ENCODE results near the gene VPS8.

VPS8 gene

DNA sequence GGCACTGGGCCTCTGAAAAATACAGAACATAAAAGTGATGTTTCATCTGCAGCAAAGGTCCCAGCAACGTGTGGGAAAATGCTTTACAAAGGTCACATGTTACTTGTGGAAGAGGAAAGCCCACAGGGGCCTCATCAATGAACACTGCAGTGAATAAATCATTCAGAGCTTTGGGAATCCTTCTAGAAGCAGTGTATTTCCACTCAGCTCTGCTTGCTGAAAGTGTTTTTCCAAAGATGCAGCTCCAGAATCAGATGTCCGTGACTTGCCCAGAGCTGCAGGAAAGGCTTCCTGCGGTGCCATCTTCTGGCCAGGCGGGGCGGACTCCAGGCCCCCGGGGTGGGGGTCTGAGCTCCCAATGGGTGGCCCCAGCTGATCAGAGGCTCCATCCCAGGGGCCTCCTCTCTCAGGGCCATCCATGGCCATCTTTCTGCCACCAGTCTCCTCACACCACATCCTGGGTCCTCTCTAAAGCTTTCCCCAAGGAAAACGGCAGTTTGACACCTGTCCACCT, 259.4 kb downstream of the VPS8 start:
- H3K4me1 ChIP-seq (ENCODE audit: control insufficient read depth, insufficient read depth, low read length) = peaks cover 18% of the 10 kb centered on the region; the same call in 1 of the 2 replicates

GRCh38 chr3:185075547-185075946, 263.6 kb downstream of the VPS8 start:
- Histone ChIP-seq H3K9me3 (ENCODE audit: control insufficient read depth, insufficient read depth, low read depth, low read length) (no peaks in the 10 kb centered on the region), H3K4me3 (ENCODE audit: low read depth, low read length) (no peak overlapping the region), H3K9ac (ENCODE audit: low read length) (no peak overlapping the region), H3K27ac (ENCODE audit: low read depth, low read length) (no peak overlapping the region), H3K36me3 (ENCODE audit: control insufficient read depth, insufficient read depth, low read length) (no peaks in the 10 kb centered on the region), H3K4me1 (ENCODE audit: control insufficient read depth, insufficient read depth, low read length) (peaks cover 7% of the 10 kb centered on the region; the same call in 1 of the 2 replicates), H3K27me3 (ENCODE audit: control insufficient read depth, insufficient read depth, low read length) (no peaks in the 10 kb centered on the region)

More for the DNA sequence above, 259.4 kb downstream of the VPS8 start:
- Histone ChIP-seq H3K9ac (ENCODE audit: low read length) (no peak overlapping the region), H3K9me3 (ENCODE audit: control insufficient read depth, insufficient read depth, low read depth, low read length) (no peaks in the 10 kb centered on the region), H3K36me3 (ENCODE audit: control insufficient read depth, insufficient read depth, low read length) (no peaks in the 10 kb centered on the region), H3K27ac (ENCODE audit: low read depth, low read length) (no peak overlapping the region), H3K27me3 (ENCODE audit: control insufficient read depth, insufficient read depth, low read length) (no peaks in the 10 kb centered on the region), H3K4me3 (ENCODE audit: low read depth, low read length) (no peak overlapping the region)

DNA sequence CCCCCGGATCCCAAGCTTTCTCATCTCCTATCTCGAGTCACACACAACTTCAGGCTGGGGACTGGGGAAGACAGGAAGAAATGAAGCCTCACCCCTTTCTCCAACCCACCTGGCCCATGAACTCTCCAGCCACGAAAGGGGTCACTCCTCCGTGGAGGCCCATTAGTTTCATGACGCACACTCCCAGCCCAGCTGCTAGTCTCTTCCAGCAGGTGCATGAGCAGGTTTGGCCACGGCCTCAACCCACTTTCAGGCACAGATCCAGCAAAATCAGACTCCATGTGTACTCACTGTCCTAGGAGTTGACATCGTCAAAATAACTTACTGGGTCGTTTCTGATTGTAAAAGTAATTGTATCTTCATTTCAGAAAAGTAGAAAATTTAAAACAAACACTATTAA, 264.3 kb downstream of the VPS8 start:
- H3K27ac ChIP-seq (ENCODE audit: low read depth, low read length) = no peak overlapping the region

DNA sequence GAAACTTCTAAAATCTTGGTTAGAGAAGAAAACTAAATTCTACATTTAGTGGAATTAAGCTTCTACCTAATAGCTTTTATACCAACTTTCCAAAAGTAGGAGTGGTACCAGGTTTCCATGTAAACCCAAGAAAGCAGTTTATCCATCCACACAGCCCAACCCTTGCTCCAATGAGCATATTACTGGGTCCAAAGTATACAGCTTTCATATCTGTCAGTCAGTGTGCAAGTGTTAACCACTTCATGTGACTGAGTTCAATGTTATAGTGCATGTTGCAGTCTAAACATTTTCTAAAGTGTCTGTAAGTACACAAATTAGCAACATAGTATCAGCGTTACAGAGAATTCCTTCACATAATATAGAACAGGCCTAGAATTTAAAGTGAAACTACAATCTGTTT, 267.7 kb downstream of the VPS8 start:
- Histone ChIP-seq H3K9ac (ENCODE audit: low read length) (no peak overlapping the region), H3K36me3 (ENCODE audit: control insufficient read depth, insufficient read depth, low read length) (no peaks in the 10 kb centered on the region), H3K9me3 (ENCODE audit: control insufficient read depth, insufficient read depth, low read depth, low read length) (no peaks in the 10 kb centered on the region), H3K4me1 (ENCODE audit: control insufficient read depth, insufficient read depth, low read length) (no peaks in the 10 kb centered on the region), H3K27me3 (ENCODE audit: control insufficient read depth, insufficient read depth, low read length) (no peaks in the 10 kb centered on the region), H3K27ac (ENCODE audit: low read depth, low read length) (no peak overlapping the region), H3K4me3 (ENCODE audit: low read depth, low read length) (no peak overlapping the region)

More for the DNA sequence above, 264.3 kb downstream of the VPS8 start:
- Histone ChIP-seq H3K9me3 (ENCODE audit: control insufficient read depth, insufficient read depth, low read depth, low read length) (no peaks in the 10 kb centered on the region), H3K9ac (ENCODE audit: low read length) (no peak overlapping the region), H3K27me3 (ENCODE audit: control insufficient read depth, insufficient read depth, low read length) (no peaks in the 10 kb centered on the region), H3K4me1 (ENCODE audit: control insufficient read depth, insufficient read depth, low read length) (0 out of 2 replicates have a peak, but pooled peaks cover under 1% of the 10 kb centered on the region), H3K36me3 (ENCODE audit: control insufficient read depth, insufficient read depth, low read length) (no peaks in the 10 kb centered on the region), H3K4me3 (ENCODE audit: low read depth, low read length) (no peak overlapping the region)

DNA sequence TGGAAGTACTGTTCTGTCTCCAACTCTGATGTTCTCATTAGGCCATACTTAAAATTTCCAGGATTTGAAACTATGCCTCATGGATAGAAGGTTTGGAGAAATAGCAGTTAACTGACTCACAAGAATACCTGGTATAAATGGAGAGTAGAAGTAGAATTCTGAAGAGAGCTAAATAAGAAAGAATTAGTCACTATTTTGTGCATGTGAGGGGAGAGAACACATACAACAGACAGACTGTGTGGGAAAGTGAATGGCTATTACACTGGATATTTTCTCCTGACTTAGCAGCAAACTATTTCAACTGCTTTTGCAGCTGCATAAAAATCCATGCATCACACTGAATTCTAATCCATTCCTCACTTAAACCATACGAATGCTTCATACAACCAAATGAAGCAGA, 269.6 kb downstream of the VPS8 start:
- no peaks in the 10 kb centered on the region for H3K9me3 ChIP-seq (ENCODE audit: control insufficient read depth, insufficient read depth, low read depth, low read length)
- no peaks in the 10 kb centered on the region for H3K27me3 ChIP-seq (ENCODE audit: control insufficient read depth, insufficient read depth, low read length)
- H3K27ac ChIP-seq (ENCODE audit: low read depth, low read length) = no peak overlapping the region
- H3K4me3 ChIP-seq (ENCODE audit: low read depth, low read length) = no peak overlapping the region
- H3K36me3 ChIP-seq (ENCODE audit: control insufficient read depth, insufficient read depth, low read length) = no peaks in the 10 kb centered on the region
- H3K4me1 ChIP-seq (ENCODE audit: control insufficient read depth, insufficient read depth, low read length) = no peaks in the 10 kb centered on the region
- no peak overlapping the region for H3K9ac ChIP-seq (ENCODE audit: low read length)

DNA sequence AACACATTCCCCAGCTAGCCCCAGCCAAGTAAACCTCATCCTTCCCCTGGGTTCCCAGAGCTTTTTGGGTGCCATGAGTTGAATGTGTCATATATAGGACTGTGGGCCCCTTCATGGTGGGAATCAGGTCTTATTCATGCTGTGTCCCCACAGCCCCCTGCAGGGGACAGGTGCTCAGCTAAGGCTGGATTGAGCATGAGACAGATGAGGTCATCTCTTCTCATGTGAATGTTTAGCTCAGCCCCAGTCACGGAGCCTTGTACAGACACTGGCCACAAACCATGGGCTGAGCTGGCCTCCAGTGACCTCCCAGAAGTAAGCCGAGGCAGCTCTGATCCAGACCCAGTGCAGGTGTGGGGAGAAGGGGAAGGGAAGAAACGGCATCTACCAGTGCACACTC, 270.2 kb downstream of the VPS8 start:
- Histone ChIP-seq H3K9me3 (ENCODE audit: control insufficient read depth, insufficient read depth, low read depth, low read length) (no peaks in the 10 kb centered on the region), H3K9ac (ENCODE audit: low read length) (no peak overlapping the region), H3K4me1 (ENCODE audit: control insufficient read depth, insufficient read depth, low read length) (no peaks in the 10 kb centered on the region), H3K4me3 (ENCODE audit: low read depth, low read length) (no peak overlapping the region), H3K36me3 (ENCODE audit: control insufficient read depth, insufficient read depth, low read length) (no peaks in the 10 kb centered on the region), H3K27me3 (ENCODE audit: control insufficient read depth, insufficient read depth, low read length) (no peaks in the 10 kb centered on the region), H3K27ac (ENCODE audit: low read depth, low read length) (no peak overlapping the region)

DNA sequence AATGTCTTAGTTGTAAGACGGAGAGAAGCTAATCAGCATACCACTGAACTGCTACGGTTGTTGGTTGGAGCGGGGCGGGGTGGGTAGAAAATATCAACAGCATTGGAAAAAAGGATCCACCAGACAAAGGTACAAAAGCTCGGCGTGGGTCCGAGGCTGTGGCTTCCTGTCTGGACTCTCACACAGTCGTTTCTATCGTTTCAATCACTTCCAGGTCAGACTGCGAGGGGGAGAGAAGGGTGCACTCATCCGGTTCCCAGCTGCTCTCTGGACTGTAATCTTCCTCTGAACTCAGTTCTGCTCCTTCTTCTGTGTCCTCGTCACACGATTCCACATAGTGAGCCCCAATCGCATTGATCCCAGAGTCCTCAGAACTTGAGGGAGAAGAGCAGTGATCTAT, 270.9 kb downstream of the VPS8 start:
- Histone ChIP-seq H3K27ac (ENCODE audit: low read depth, low read length) (no peak overlapping the region), H3K9ac (ENCODE audit: low read length) (no peak overlapping the region), H3K4me1 (ENCODE audit: control insufficient read depth, insufficient read depth, low read length) (no peaks in the 10 kb centered on the region), H3K27me3 (ENCODE audit: control insufficient read depth, insufficient read depth, low read length) (no peaks in the 10 kb centered on the region), H3K4me3 (ENCODE audit: low read depth, low read length) (no peak overlapping the region), H3K36me3 (ENCODE audit: control insufficient read depth, insufficient read depth, low read length) (no peaks in the 10 kb centered on the region), H3K9me3 (ENCODE audit: control insufficient read depth, insufficient read depth, low read depth, low read length) (no peaks in the 10 kb centered on the region)

DNA sequence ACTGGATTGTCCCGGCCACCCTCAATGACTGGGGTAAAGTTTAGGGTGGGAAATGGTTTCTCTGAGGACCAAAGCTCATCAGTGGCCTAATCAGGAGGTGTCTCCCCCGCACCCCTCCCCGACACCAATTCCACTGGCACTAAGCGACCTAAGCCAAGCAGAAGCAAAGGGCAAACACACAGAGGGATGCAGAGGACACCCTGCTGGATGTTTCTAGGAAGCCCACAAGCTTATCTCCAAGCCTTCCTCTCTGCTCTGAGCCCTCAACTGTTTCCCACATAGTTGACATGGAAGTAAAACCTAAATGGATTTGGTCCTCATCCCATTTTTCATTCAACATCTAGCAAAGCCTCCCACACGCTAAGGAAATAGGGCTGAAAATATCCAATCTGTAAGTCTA, 272.4 kb downstream of the VPS8 start:
- H3K27me3 ChIP-seq (ENCODE audit: control insufficient read depth, insufficient read depth, low read length) = no peaks in the 10 kb centered on the region
- no peaks in the 10 kb centered on the region for H3K36me3 ChIP-seq (ENCODE audit: control insufficient read depth, insufficient read depth, low read length)
- no peak overlapping the region for H3K9ac ChIP-seq (ENCODE audit: low read length)
- no peak overlapping the region for H3K4me3 ChIP-seq (ENCODE audit: low read depth, low read length)
- no peaks in the 10 kb centered on the region for H3K9me3 ChIP-seq (ENCODE audit: control insufficient read depth, insufficient read depth, low read depth, low read length)
- H3K27ac ChIP-seq (ENCODE audit: low read depth, low read length) = no peak overlapping the region
- no peaks in the 10 kb centered on the region for H3K4me1 ChIP-seq (ENCODE audit: control insufficient read depth, insufficient read depth, low read length)

DNA sequence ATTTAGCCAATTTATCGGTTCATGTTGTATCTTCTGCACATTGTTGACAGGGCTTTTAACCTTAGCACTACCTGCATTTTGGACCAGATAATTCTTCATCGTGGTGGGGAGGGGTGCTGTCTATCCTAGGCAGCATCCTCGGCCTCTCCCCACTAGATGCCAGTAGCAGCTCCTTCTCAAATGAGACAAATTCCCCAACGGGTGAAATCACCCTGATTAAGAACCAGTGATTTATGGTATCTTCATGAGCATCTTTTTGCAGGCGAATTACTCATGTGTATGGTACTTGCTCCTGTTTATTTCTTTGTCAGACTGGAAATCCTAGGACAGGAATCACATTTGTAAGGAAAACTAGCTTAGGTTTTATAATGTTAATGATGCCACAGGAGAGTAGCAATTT, 272.9 kb downstream of the VPS8 start:
- no peaks in the 10 kb centered on the region for H3K9me3 ChIP-seq (ENCODE audit: control insufficient read depth, insufficient read depth, low read depth, low read length)
- no peak overlapping the region for H3K27ac ChIP-seq (ENCODE audit: low read depth, low read length)
- H3K36me3 ChIP-seq (ENCODE audit: control insufficient read depth, insufficient read depth, low read length) = no peaks in the 10 kb centered on the region
- no peak overlapping the region for H3K9ac ChIP-seq (ENCODE audit: low read length)
- no peaks in the 10 kb centered on the region for H3K4me1 ChIP-seq (ENCODE audit: control insufficient read depth, insufficient read depth, low read length)
- no peaks in the 10 kb centered on the region for H3K27me3 ChIP-seq (ENCODE audit: control insufficient read depth, insufficient read depth, low read length)
- H3K4me3 ChIP-seq (ENCODE audit: low read depth, low read length) = no peak overlapping the region

DNA sequence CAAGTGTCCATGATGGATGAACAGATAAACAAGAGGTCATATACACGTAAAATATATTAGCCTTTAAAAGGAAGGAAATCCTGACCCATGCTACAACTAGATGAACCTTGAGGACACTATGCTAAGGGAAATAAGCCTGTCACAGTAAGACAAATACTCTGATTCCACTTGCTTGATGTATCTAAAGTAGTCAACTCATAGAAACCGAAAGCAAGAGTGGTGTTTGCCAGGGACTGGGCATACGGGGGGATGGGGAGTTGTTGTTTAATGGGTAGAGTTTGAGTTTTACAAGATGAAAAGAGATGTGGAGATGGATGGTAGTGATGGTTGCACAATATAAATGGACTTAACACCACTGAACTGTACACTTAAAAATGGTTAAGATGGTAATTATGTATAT, 275.5 kb downstream of the VPS8 start:
- Histone ChIP-seq H3K4me1 (ENCODE audit: control insufficient read depth, insufficient read depth, low read length) (no peaks in the 10 kb centered on the region), H3K27ac (ENCODE audit: low read depth, low read length) (no peak overlapping the region), H3K36me3 (ENCODE audit: control insufficient read depth, insufficient read depth, low read length) (no peaks in the 10 kb centered on the region), H3K27me3 (ENCODE audit: control insufficient read depth, insufficient read depth, low read length) (no peaks in the 10 kb centered on the region), H3K9me3 (ENCODE audit: control insufficient read depth, insufficient read depth, low read depth, low read length) (no peaks in the 10 kb centered on the region), H3K9ac (ENCODE audit: low read length) (no peak overlapping the region), H3K4me3 (ENCODE audit: low read depth, low read length) (no peak overlapping the region)

DNA sequence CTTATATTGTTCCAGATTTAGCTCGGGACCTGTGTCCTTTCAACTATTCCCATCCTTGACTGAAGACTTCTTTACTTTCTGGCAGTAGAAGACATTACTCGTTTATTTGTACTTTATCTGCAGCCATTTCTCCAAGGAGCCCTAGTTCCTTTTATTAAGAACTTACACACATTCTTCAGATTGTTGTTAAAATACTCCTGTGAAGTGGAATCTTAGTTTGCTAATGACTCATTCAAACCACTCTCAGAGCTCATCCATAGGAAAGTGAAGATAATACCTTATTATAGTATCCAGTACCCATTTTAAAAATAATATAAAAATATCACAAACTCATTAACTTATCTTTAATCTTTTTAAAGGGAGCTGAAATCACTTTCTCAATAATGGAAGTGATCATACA, 277.4 kb downstream of the VPS8 start:
- Histone ChIP-seq H3K4me1 (ENCODE audit: control insufficient read depth, insufficient read depth, low read length) (no peaks in the 10 kb centered on the region), H3K27ac (ENCODE audit: low read depth, low read length) (no peak overlapping the region), H3K27me3 (ENCODE audit: control insufficient read depth, insufficient read depth, low read length) (no peaks in the 10 kb centered on the region), H3K9ac (ENCODE audit: low read length) (no peak overlapping the region), H3K9me3 (ENCODE audit: control insufficient read depth, insufficient read depth, low read depth, low read length) (no peaks in the 10 kb centered on the region), H3K36me3 (ENCODE audit: control insufficient read depth, insufficient read depth, low read length) (no peaks in the 10 kb centered on the region), H3K4me3 (ENCODE audit: low read depth, low read length) (no peak overlapping the region)

GRCh38 chr3:185089751-185090150, 277.8 kb downstream of the VPS8 start:
- Histone ChIP-seq H3K27me3 (ENCODE audit: control insufficient read depth, insufficient read depth, low read length) (no peaks in the 10 kb centered on the region), H3K9me3 (ENCODE audit: control insufficient read depth, insufficient read depth, low read depth, low read length) (no peaks in the 10 kb centered on the region), H3K4me1 (ENCODE audit: control insufficient read depth, insufficient read depth, low read length) (no peaks in the 10 kb centered on the region), H3K9ac (ENCODE audit: low read length) (no peak overlapping the region), H3K4me3 (ENCODE audit: low read depth, low read length) (no peak overlapping the region), H3K27ac (ENCODE audit: low read depth, low read length) (no peak overlapping the region), H3K36me3 (ENCODE audit: control insufficient read depth, insufficient read depth, low read length) (no peaks in the 10 kb centered on the region)

Measured in HUES6 (cell line).